GM19328 (cell line): Measurements from ENCODE around the gene OR2T4.

ENCODE experiments used
- ATAC-seq: cut with Tn5 transposase; IDR thresholded peaks from one replicate; pipeline ENCODE4 v1.9.1; 2021; ENCODE audit warnings: mild to moderate bottlenecking, moderate library complexity; ENCODE audit not compliant: unreplicated experiment

The OR2T4 gene

DNA sequence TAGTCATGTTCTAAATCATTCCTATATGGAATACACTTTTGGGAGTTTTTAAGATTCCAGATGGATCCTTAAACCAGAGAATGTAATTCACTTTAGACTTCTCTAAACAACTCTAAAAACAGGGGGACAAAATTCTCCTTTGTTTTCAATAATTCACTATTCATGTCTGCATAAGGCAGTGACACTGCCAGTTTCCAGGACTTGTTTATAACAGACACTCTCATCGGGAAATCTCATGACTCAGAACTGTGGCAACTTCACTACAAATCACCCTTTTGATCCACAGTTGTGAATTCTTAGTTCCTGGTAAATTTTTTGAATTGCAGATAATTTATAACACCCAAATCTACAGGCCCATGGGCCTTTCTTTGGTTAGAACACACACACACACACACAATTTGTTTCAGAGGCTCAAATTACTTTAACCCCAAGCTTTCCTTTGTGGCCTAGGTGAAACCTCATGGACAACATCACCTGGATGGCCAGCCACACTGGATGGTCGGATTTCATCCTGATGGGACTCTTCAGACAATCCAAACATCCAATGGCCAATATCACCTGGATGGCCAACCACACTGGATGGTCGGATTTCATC, at the start of gene OR2T4:
Gene OR2T4, plus strand, starts transcription at position 545 of the 595 bp plus-strand sequence. Its CDS starts 0 bp downstream, at position 545.
- no peak for ATAC-seq

GRCh38 chr1:248316796-248317195, 44.7 kb upstream of the OR2T4 start:
- no peak for ATAC-seq

DNA sequence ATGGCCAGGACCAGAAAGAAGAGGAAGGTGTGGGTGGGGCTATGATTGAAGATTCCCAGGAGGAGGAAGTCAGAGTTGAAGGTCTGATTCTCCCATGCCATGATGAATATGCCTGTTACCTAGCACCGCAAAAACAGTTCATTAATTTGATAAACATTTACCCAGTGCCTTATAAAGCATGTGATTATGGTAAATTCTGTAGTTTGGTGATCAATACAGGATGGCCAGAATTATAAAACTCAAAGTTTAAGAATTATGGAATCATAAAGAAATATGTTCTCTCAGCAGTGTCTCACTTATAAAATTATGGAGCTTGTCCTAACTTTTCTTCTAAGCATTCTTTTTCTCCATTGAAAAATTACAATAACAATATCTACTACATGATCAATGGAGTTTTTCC, 37.0 kb upstream of the OR2T4 start, which contains the start of gene OR2M7:
Gene OR2M7, minus strand, starts transcription at position 101 of the 400 bp plus-strand sequence. Its CDS starts 0 bp downstream, at position 101.
- no peak for ATAC-seq

DNA sequence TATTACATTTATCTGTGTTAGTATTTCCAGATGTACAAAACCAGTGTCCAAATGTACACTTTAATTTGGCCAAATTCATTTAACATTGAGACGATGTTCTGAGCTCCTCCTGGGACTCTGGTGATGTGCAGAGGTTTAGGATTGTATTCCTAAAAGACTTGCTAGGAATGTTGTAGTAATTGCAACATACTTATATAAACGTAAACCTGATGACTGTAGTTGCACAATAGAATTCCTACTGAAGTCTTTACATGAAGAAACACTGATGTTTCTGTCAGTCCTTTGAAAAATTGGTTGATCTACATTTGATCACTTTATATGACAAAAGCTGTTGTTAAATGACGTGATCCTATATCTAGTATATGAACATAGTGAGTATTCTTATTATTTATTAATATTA, 18.0 kb upstream of the OR2T4 start:
- ATAC-seq, result no peak

GRCh38 chr1:248348475-248348874, 13.0 kb upstream of the OR2T4 start, which contains the start of gene OR14C36:
OR14C36 (plus strand) TSS chr1:248348775; CDS start chr1:248348775, 0 bp downstream.
- ATAC-seq, result no peak

- no peak for ATAC-seq
These were observed 2.0 kb upstream of the OR2T4 start for GRCh38 chr1:248359415-248359814.

- ATAC-seq, result no peak
These were observed 5.1 kb downstream of the OR2T4 start for GRCh38 chr1:248366609-248367008.

- ATAC-seq, result no peak
These were observed 10.9 kb downstream of the OR2T4 start for GRCh38 chr1:248372394-248372793.

- no peak for ATAC-seq
These were observed 12.3 kb downstream of the OR2T4 start for GRCh38 chr1:248373761-248374160.

- ATAC-seq, result no peak
These were observed 14.0 kb downstream of the OR2T4 start, which contains the start of gene OR2T6 for GRCh38 chr1:248375446-248375845. OR2T6 (plus strand) TSS chr1:248375746; CDS start chr1:248387609, 11,863 bp downstream.

GRCh38 chr1:248376916-248377315, 15.5 kb downstream of the OR2T4 start:
- ATAC-seq, result no peak

DNA sequence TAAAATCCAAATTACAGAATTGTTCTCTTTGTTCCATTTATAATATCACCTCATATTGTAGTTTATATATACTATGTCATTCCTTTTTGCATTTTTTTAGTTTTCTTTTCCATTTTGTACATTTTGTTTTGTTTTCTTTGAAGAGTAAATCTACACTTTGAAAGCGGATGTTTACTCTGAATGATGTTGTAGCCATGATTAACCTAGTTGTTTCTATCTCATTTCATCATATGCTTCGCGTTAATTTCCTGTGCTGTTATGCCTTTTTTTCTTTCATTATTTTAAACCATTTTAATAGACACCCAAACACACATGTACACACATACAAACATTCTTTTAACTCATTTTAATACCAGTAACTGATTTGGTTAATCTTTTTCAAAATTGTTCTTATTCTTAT, 19.4 kb downstream of the OR2T4 start:
- no peak for ATAC-seq

DNA sequence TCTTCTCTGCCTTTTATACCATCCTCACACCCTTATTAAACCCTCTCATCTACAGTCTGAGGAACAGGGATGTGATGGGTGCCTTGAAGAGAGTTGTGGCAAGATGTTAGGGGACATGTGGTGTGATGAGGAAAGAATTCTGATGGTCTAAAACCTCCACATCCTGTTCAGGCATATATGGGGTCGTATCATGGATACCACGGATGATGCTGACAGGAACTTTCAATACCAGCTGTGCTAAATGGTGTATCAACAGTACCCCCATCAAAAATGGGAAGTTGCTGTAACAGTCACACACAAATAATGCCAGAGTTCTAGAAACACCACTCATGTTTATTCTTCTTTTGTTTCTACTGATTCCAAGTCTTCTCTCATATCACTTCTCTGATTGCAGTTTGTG, 27.0 kb downstream of the OR2T4 start:
- ATAC-seq, result no peak

DNA sequence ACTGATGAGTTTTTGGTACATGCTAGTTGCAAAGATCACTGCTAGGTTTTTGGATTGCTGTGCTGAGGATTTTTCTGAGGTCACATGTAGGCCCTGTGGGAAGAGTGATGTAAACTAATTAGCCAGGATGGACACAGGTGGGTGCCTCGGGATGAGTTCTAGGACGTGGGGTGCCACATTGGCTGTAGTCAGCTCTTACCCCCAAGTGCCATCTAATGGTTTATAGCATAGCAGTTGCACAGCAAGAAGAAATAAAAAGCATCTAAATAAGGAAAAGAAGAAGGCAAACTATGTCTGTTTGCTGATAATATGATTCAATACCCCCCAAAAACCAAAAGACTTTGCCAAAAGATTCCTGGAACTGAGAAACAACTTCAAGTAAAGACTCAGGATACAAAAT, 31.6 kb downstream of the OR2T4 start:
- ATAC-seq, result no peak

DNA sequence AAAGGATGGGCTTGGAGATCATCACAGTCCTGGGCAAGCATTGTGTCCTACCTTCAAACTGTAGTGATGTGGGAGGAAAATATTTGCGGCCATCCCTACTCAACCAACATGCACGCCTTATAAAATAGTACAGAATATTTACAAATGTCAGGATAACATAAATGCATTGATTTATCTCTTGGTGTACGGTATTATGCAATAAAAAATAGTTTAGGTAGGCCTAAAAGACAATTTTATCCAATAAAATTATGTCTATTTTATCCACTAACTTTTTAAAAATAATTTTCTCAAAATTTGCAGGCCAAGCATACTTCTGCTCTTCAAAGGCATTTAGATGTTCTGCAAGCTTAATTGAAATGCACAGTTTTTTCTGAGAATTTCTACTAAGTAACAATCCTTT, 41.3 kb downstream of the OR2T4 start, which contains the start of gene OR2T1:
Gene OR2T1, plus strand, starts transcription at position 301 of the 400 bp plus-strand sequence. CDS start 3,100 bp downstream, outside the sequence.
- no peak for ATAC-seq

- no peak for ATAC-seq
These were observed 42.6 kb downstream of the OR2T4 start for GRCh38 chr1:248404024-248404423.

GRCh38 chr1:248406721-248407692, 45.5 kb downstream of the OR2T4 start:
- ATAC-seq, result peak; percentile 44
